WTC11 (cell line): ENCODE results near the gene PTPN5. TPM values are rescaled to one million over a fixed set of nuclear protein-coding genes. Genes with fewer than 3 reads are reported as not detected.

Experiments
- ATAC-seq: fragments of 200-7000 bp; cut with Tn5 transposase; 2 replicates; pipeline ENCODE4 v1.10.0; 2021; ENCODE audit warnings: mild to moderate bottlenecking, moderate library complexity
- CTCF ChIA-PET: fragments of 300-600 bp; sonication (Branson Sonifier 250); formaldehyde crosslinking; loops from one replicate; lab custom pipeline; 2021; ENCODE audit warnings: antibody characterized with exemption; lab: Charles Lee
- POLR2A ChIA-PET: fragments of 350-600 bp; sonication (Branson Sonifier 250); formaldehyde crosslinking; loops from one replicate; lab custom pipeline; 2021; ENCODE audit warnings: antibody characterized with exemption; lab: Charles Lee
- DNase-seq: peaks from one replicate; pipeline ENCODE4 v3.0.0; 2021; ENCODE audit warnings: low spot score
- H3K27ac Mint-ChIP-seq: 2 replicates; pipeline ENCODE4 v1.8.0; 2021; ENCODE audit warnings: mixed read lengths
- H3K27me3 Mint-ChIP-seq: 2 replicates; pipeline ENCODE4 v1.8.0; 2021; ENCODE audit warnings: low read depth, mild to moderate bottlenecking, moderate library complexity, mixed read lengths
- H3K36me3 Mint-ChIP-seq: 2 replicates; pipeline ENCODE4 v1.8.0; 2021; ENCODE audit warnings: mixed read lengths
- H3K4me1 Mint-ChIP-seq: 2 replicates; pipeline ENCODE4 v1.8.0; 2022; ENCODE audit warnings: mixed read lengths
- H3K4me3 Mint-ChIP-seq: 2 replicates; pipeline ENCODE4 v1.8.0; 2021; ENCODE audit warnings: mild to moderate bottlenecking, moderate library complexity, mixed read lengths
- H3K9me3 Mint-ChIP-seq: 2 replicates; pipeline ENCODE4 v1.8.0; 2021; ENCODE audit warnings: mixed read lengths
- AR ChIP-seq: fragments of 250-450 bp; sonication (Bioruptor Pico); IDR thresholded peaks from 2 replicates; pipeline ENCODE4 v1.9.0; 2021; ENCODE audit warnings: mild to moderate bottlenecking
- ATF1 ChIP-seq: sonication (generic); formaldehyde crosslinking; IDR thresholded peaks from 2 replicates; pipeline ENCODE4 v1.8.1; 2023; ENCODE audit warnings: mild to moderate bottlenecking, moderate library complexity, missing genetic modification reagents
- CREB1 ChIP-seq: sonication (generic); formaldehyde crosslinking; IDR thresholded peaks from 2 replicates; pipeline ENCODE4 v1.8.0; 2023; ENCODE audit warnings: mild to moderate bottlenecking, missing genetic modification reagents
- GRHL2 ChIP-seq: fragments of 250-450 bp; sonication (Bioruptor Pico); IDR thresholded peaks from 2 replicates; pipeline ENCODE4 v1.8.0; 2022; ENCODE audit warnings: mild to moderate bottlenecking, moderate library complexity; ENCODE audit not compliant: insufficient replicate concordance, severe bottlenecking
- NFATC4 ChIP-seq: fragments of 250-450 bp; sonication (Bioruptor Pico); IDR thresholded peaks from 2 replicates; pipeline ENCODE4 v1.9.0; 2021; ENCODE audit warnings: mild to moderate bottlenecking
- NFE2L1 ChIP-seq: sonication (generic); formaldehyde crosslinking; IDR thresholded peaks from 2 replicates; pipeline ENCODE4 v1.8.1; 2023; ENCODE audit warnings: missing genetic modification reagents
- NFYB ChIP-seq: sonication (generic); formaldehyde crosslinking; conservative IDR thresholded peaks from 2 replicates; pipeline ENCODE4 v1.8.0; 2022; ENCODE audit warnings: low read depth, missing genetic modification reagents
- OVOL2 ChIP-seq: fragments of 250-450 bp; sonication (Bioruptor Pico); IDR thresholded peaks from 2 replicates; pipeline ENCODE4 v1.9.0; 2021; ENCODE audit warnings: mild to moderate bottlenecking, borderline replicate concordance
- PRRX2 ChIP-seq: fragments of 250-450 bp; sonication (Bioruptor Pico); IDR thresholded peaks from 2 replicates; pipeline ENCODE4 v1.8.0; 2021; ENCODE audit warnings: mild to moderate bottlenecking
- SMAD4 ChIP-seq: sonication (generic); formaldehyde crosslinking; IDR thresholded peaks from 2 replicates; pipeline ENCODE4 v1.8.0; 2022; ENCODE audit warnings: mild to moderate bottlenecking, missing genetic modification reagents
- ZNF138 ChIP-seq: sonication (generic); formaldehyde crosslinking; conservative IDR thresholded peaks from 2 replicates; pipeline ENCODE4 v1.8.1; 2022; ENCODE audit warnings: mild to moderate bottlenecking, moderate library complexity, missing genetic modification reagents
- ZNF281 ChIP-seq: sonication (generic); formaldehyde crosslinking; IDR thresholded peaks from 2 replicates; pipeline ENCODE4 v1.8.0; 2023; ENCODE audit warnings: mild to moderate bottlenecking, missing genetic modification reagents
- ZNF396 ChIP-seq: fragments of 250-450 bp; sonication (Bioruptor Pico); IDR thresholded peaks from 2 replicates; pipeline ENCODE4 v1.8.0; 2021; ENCODE audit warnings: mild to moderate bottlenecking, moderate library complexity, borderline replicate concordance
- ZNF671 ChIP-seq: fragments of 250-450 bp; sonication (Bioruptor Pico); IDR thresholded peaks from 2 replicates; pipeline ENCODE4 v1.8.0; 2021; ENCODE audit warnings: mild to moderate bottlenecking
- total RNA-seq: library from RNA; stranded (reverse); gene quantifications from 3 replicates; pipeline ENCODE4 v1.2.3, GENCODE V29; 2021
- TF ChIP-seq, protein P1 (sequence below): sonication (generic); formaldehyde crosslinking; IDR thresholded peaks from 2 replicates; pipeline ENCODE4 v1.8.1; 2023; ENCODE audit warnings: mild to moderate bottlenecking, missing genetic modification reagents
- TF ChIP-seq, protein P2 (sequence below): sonication (generic); formaldehyde crosslinking; IDR thresholded peaks from 2 replicates; pipeline ENCODE4 v1.8.0; 2023; ENCODE audit warnings: missing genetic modification reagents, mild to moderate bottlenecking, borderline replicate concordance
- TF ChIP-seq, protein P3 (sequence below): sonication (generic); formaldehyde crosslinking; IDR thresholded peaks from 2 replicates; pipeline ENCODE4 v1.8.1; 2022; ENCODE audit warnings: missing genetic modification reagents, borderline replicate concordance
- TF ChIP-seq, protein P4 (sequence below): sonication (generic); formaldehyde crosslinking; IDR thresholded peaks from 2 replicates; pipeline ENCODE4 v1.8.0; 2023; ENCODE audit warnings: missing genetic modification reagents

PTPN5 gene
- total RNA-seq, 1 experiment from 2014 or later: 4.5 TPM

GRCh38 chr11:18757811-18758210, 33.8 kb downstream of the PTPN5 start:
- POLR2A ChIA-PET: no interaction called here

DNA sequence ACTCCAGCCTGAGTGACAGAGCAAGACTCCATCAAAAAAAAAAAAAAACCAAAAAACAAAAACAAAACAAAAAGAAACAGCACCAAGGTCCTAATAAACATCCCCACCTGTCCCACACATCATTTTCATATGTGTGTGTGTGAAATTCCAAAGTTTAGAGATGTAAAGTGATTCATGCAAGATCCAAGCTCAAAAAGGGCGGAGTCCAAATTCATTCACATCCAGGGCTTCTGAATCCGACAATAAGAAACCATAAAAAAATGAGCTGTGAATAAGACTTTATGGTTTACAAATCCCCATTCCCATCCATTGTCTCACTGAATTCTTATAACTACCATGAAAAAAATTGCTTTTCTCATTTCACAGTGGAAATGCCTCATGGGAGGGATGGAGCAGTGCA, 34.7 kb downstream of the PTPN5 start:
- DNase-seq (no peak), ATAC-seq (no peak)
- no peaks in the 10 kb centered on the region for H3K27me3 Mint-ChIP-seq
- ChIA-PET CTCF (no interaction called here), POLR2A (no interaction called here)
- H3K4me1 Mint-ChIP-seq: no peaks in the 10 kb centered on the region
- TF ChIP-seq SMAD4: no peak
- TF ChIP-seq ZNF281 (CRISPR knock-in tag): no peak
- no peak for TF ChIP-seq AR
- TF ChIP-seq CREB1 (CRISPR knock-in tag): no peak
- TF ChIP-seq NFYB: no peak
- no peak for TF ChIP-seq NFE2L1 (CRISPR knock-in tag)
- no peak for TF ChIP-seq GRHL2
- no peak for TF ChIP-seq OVOL2
- H3K4me3 Mint-ChIP-seq: no peak overlapping the region
- no peaks in the 10 kb centered on the region for H3K9me3 Mint-ChIP-seq
- no peaks in the 10 kb centered on the region for H3K36me3 Mint-ChIP-seq
- no peak overlapping the region for H3K27ac Mint-ChIP-seq

More at GRCh38 chr11:18757811-18758210, 33.8 kb downstream of the PTPN5 start:
- no peaks in the 10 kb centered on the region for H3K27me3 Mint-ChIP-seq
- TF ChIP-seq NFATC4 (CRISPR knock-in tag) (no peak), OVOL2 (no peak), PRRX2 (CRISPR knock-in tag) (no peak)
- TF ChIP-seq, protein P1, sequence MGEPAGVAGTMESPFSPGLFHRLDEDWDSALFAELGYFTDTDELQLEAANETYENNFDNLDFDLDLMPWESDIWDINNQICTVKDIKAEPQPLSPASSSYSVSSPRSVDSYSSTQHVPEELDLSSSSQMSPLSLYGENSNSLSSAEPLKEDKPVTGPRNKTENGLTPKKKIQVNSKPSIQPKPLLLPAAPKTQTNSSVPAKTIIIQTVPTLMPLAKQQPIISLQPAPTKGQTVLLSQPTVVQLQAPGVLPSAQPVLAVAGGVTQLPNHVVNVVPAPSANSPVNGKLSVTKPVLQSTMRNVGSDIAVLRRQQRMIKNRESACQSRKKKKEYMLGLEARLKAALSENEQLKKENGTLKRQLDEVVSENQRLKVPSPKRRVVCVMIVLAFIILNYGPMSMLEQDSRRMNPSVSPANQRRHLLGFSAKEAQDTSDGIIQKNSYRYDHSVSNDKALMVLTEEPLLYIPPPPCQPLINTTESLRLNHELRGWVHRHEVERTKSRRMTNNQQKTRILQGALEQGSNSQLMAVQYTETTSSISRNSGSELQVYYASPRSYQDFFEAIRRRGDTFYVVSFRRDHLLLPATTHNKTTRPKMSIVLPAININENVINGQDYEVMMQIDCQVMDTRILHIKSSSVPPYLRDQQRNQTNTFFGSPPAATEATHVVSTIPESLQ: no peak
- CTCF ChIA-PET: interaction anchor here (0.8 to 1.8 kb wide), 6 partner anchors 17 to 44 kb away, joined by 3 to 6 read pairs (median 4); no protein-coding TSS in a partner anchor
- H3K9me3 Mint-ChIP-seq: no peaks in the 10 kb centered on the region
- DNase-seq (no peak), ATAC-seq (no peak)
- H3K36me3 Mint-ChIP-seq: no peaks in the 10 kb centered on the region
- H3K4me1 Mint-ChIP-seq: no peaks in the 10 kb centered on the region
- H3K4me3 Mint-ChIP-seq: no peak overlapping the region
- no peak overlapping the region for H3K27ac Mint-ChIP-seq

DNA sequence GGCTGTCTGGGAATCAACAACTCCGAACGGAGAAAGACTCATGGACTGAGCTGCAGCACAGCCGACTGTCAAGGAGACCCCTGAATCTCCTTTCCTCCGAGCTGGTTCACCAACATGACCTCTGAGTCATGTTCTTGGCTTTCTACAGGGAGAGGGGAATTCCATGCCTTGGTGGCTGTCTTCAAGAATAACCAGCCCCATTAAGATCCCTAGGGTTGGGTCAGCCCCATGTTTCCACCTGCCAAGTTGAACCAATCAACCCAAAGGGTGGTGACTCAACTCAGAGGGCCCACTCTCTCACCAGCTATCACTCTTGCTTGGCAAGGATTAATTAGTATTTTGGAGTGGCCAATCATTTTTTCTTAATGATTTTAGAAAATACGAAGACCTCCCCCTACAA, 37.3 kb downstream of the PTPN5 start:
- POLR2A ChIA-PET: no interaction called here
- DNase-seq: no peak
- ATAC-seq: no peak
- Mint-ChIP-seq H3K4me3 (no peak overlapping the region), H3K27ac (no peak overlapping the region), H3K4me1 (peaks cover 5% of the 10 kb centered on the region), H3K36me3 (no peaks in the 10 kb centered on the region), H3K27me3 (no peaks in the 10 kb centered on the region)
- CTCF ChIA-PET: interaction anchor here (1.2 to 2.1 kb wide), 2 partner anchors 10 to 26 kb away, joined by 5 to 6 read pairs; no protein-coding TSS in a partner anchor
- TF ChIP-seq, protein P2, sequence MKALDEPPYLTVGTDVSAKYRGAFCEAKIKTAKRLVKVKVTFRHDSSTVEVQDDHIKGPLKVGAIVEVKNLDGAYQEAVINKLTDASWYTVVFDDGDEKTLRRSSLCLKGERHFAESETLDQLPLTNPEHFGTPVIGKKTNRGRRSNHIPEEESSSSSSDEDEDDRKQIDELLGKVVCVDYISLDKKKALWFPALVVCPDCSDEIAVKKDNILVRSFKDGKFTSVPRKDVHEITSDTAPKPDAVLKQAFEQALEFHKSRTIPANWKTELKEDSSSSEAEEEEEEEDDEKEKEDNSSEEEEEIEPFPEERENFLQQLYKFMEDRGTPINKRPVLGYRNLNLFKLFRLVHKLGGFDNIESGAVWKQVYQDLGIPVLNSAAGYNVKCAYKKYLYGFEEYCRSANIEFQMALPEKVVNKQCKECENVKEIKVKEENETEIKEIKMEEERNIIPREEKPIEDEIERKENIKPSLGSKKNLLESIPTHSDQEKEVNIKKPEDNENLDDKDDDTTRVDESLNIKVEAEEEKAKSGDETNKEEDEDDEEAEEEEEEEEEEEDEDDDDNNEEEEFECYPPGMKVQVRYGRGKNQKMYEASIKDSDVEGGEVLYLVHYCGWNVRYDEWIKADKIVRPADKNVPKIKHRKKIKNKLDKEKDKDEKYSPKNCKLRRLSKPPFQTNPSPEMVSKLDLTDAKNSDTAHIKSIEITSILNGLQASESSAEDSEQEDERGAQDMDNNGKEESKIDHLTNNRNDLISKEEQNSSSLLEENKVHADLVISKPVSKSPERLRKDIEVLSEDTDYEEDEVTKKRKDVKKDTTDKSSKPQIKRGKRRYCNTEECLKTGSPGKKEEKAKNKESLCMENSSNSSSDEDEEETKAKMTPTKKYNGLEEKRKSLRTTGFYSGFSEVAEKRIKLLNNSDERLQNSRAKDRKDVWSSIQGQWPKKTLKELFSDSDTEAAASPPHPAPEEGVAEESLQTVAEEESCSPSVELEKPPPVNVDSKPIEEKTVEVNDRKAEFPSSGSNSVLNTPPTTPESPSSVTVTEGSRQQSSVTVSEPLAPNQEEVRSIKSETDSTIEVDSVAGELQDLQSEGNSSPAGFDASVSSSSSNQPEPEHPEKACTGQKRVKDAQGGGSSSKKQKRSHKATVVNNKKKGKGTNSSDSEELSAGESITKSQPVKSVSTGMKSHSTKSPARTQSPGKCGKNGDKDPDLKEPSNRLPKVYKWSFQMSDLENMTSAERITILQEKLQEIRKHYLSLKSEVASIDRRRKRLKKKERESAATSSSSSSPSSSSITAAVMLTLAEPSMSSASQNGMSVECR: no peak
- TF ChIP-seq ZNF138 (CRISPR knock-in tag) (no peak), GRHL2 (no peak), ZNF396 (CRISPR knock-in tag) (no peak), NFATC4 (CRISPR knock-in tag) (no peak), ATF1 (no peak), ZNF671 (CRISPR knock-in tag) (no peak)
- TF ChIP-seq, protein P3, sequence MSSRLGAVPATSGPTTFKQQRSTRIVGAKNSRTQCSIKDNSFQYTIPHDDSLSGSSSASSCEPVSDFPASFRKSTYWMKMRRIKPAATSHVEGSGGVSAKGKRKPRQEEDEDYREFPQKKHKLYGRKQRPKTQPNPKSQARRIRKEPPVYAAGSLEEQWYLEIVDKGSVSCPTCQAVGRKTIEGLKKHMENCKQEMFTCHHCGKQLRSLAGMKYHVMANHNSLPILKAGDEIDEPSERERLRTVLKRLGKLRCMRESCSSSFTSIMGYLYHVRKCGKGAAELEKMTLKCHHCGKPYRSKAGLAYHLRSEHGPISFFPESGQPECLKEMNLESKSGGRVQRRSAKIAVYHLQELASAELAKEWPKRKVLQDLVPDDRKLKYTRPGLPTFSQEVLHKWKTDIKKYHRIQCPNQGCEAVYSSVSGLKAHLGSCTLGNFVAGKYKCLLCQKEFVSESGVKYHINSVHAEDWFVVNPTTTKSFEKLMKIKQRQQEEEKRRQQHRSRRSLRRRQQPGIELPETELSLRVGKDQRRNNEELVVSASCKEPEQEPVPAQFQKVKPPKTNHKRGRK: no peak
- TF ChIP-seq, protein P4, sequence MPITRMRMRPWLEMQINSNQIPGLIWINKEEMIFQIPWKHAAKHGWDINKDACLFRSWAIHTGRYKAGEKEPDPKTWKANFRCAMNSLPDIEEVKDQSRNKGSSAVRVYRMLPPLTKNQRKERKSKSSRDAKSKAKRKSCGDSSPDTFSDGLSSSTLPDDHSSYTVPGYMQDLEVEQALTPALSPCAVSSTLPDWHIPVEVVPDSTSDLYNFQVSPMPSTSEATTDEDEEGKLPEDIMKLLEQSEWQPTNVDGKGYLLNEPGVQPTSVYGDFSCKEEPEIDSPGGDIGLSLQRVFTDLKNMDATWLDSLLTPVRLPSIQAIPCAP: no peak
- TF ChIP-seq, all 79 proteins: peak for 0
- H3K9me3 Mint-ChIP-seq: no peaks in the 10 kb centered on the region
